Measurements from ENCODE around the gene NECTIN2. TPM values are rescaled to one million over a fixed set of nuclear protein-coding genes. Genes with fewer than 3 reads are reported as not detected.
"Not testable (repeated sequence)": the region's sequence is repeated elsewhere in the genome, so short reads cannot be mapped to it uniquely, and the experiment has no call there.

NECTIN2 gene
- total RNA-seq, 1 donor from 2014 or later = 0.27 TPM

DNA sequence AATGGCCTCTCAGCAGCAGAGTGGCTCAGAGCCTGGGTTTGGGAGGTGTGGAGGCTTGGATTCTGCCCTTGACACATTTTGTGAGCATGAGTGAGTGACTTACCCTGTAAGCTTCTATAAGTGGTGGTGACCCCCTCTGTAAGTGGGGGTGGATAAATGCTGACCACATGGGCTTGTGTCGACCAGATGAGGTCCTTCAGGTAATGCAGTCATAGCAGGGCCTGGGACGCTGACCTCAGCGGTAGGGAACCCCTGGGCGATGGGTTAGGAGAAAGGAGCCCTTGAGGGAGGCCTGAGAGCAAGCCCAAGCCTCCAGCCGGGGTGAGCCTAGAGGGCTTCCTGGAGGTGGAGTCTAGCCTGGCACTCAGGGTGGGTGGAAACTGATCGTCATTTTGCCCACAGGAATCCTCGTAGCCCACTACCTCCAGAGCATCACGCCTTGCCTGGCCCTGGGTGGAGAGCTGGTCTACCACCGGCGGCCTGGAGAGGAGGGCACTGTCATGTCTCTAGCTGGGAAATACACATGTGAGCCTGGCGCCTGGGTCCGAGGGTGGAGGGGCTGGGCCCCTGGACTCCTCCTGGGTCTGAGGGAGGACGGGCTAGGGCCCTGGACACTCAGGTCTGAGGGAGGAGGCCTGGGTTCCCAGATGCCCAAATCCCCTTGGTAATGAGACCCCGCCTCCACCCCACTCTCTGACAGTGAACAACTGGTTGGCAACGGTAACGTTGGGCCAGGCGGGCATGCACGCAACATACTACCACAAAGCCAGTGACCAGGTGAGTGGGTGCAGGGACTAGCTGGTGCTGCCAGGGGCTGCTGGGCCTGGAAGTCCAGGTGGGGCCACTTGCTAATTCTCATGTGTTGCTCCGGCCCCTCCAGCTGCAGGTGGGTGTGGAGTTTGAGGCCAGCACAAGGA, 54.5 kb downstream of the NECTIN2 start:
- Mint-ChIP-seq H3K4me3 (ENCODE audit: low read depth) (no peak overlapping the region), H3K36me3 (ENCODE audit: low read depth) (peaks cover 56% of the 10 kb centered on the region), H3K4me1 (ENCODE audit: low read depth) (no peaks in the 10 kb centered on the region), H3K27ac (no peak overlapping the region), H3K27me3 (ENCODE audit: low read depth) (no peaks in the 10 kb centered on the region), H3K9me3 (no peaks in the 10 kb centered on the region)
- intact Hi-C loops (cut with micrococcal nuclease) = no loop called here
- DNase-seq (ENCODE audit: low spot score) = no peak

DNA sequence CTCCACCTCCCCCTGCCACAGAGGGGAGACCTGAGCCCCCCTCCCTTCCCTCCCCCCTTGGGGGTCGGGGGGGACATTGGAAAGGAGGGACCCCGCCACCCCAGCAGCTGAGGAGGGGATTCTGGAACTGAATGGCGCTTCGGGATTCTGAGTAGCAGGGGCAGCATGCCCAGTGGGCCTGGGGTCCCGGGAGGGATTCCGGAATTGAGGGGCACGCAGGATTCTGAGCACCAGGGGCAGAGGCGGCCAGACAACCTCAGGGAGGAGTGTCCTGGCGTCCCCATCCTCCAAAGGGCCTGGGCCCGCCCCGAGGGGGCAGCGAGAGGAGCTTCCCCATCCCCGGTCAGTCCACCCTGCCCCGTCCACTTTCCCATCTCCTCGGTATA, 57.1 kb downstream of the NECTIN2 start:
- Mint-ChIP-seq H3K27ac (no peak overlapping the region), H3K9me3 (no peaks in the 10 kb centered on the region), H3K27me3 (ENCODE audit: low read depth) (peaks cover 7% of the 10 kb centered on the region), H3K36me3 (ENCODE audit: low read depth) (peaks cover 39% of the 10 kb centered on the region), H3K4me1 (ENCODE audit: low read depth) (peaks cover 5% of the 10 kb centered on the region), H3K4me3 (ENCODE audit: low read depth) (no peak overlapping the region)
- DNase-seq (ENCODE audit: low spot score) = no peak
- intact Hi-C loops (cut with micrococcal nuclease) = loop anchor here (1.0 kb wide), 1 partner anchor 48 kb away; no protein-coding TSS in a partner anchor

DNA sequence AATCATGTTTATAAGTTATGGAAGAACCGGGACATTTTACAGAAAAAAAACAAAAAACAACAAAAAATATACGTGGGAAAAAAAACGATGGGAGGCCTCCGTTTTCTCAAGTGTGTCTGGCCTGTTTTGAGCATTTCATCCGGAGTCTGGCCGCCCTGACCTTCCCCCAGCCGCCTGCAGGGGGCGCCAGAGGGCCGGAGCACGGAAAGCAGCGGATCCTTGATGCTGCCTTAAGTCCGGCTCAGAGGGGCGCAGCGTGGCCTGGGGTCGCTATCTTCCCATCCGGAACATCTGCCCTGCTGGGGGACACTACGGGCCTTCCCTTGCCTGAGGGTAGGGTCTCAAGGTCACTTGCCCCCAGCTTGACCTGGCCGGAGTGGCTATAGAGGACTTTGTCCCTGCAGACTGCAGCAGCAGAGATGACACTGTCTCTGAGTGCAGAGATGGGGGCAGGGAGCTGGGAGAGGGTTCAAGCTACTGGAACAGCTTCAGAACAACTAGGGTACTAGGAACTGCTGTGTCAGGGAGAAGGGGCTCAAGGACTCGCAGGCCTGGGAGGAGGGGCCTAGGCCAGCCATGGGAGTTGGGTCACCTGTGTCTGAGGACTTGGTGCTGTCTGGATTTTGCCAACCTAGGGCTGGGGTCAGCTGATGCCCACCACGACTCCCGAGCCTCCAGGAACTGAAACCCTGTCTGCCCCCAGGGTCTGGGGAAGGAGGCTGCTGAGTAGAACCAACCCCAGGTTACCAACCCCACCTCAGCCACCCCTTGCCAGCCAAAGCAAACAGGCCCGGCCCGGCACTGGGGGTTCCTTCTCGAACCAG, 57.7 kb downstream of the NECTIN2 start:
- no peak overlapping the region for H3K27ac Mint-ChIP-seq
- H3K4me1 Mint-ChIP-seq (ENCODE audit: low read depth) = peaks cover 5% of the 10 kb centered on the region
- intact Hi-C loops (cut with micrococcal nuclease) = loop anchor here (1.0 kb wide), 1 partner anchor 47 kb away; no protein-coding TSS in a partner anchor

DNA sequence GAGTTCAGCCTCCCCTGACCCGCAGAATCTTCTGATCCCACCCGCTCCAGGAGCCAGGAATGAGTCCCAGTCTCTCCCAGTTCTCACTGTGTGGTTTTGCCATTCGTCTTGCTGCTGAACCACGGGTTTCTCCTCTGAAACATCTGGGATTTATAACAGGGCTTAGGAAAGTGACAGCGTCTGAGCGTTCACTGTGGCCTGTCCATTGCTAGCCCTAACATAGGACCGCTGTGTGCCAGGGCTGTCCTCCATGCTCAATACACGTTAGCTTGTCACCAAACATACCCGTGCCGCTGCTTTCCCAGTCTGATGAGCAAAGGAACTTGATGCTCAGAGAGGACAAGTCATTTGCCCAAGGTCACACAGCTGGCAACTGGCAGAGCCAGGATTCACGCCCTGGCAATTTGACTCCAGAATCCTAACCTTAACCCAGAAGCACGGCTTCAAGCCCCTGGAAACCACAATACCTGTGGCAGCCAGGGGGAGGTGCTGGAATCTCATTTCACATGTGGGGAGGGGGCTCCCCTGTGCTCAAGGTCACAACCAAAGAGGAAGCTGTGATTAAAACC, 58.4 kb downstream of the NECTIN2 start:
- Mint-ChIP-seq H3K27ac (no peak overlapping the region), H3K9me3 (no peaks in the 10 kb centered on the region), H3K4me1 (ENCODE audit: low read depth) (peaks cover 5% of the 10 kb centered on the region), H3K4me3 (ENCODE audit: low read depth) (no peak overlapping the region), H3K27me3 (ENCODE audit: low read depth) (peaks cover 7% of the 10 kb centered on the region), H3K36me3 (ENCODE audit: low read depth) (peaks cover 34% of the 10 kb centered on the region)
- intact Hi-C loops (cut with micrococcal nuclease) = no loop called here
- DNase-seq (ENCODE audit: low spot score) = no peak

More for the DNA sequence above, 57.7 kb downstream of the NECTIN2 start:
- no peak overlapping the region for H3K4me3 Mint-ChIP-seq (ENCODE audit: low read depth)
- DNase-seq (ENCODE audit: low spot score) = peak; percentile 62
- H3K27me3 Mint-ChIP-seq (ENCODE audit: low read depth) = peaks cover 7% of the 10 kb centered on the region
- H3K36me3 Mint-ChIP-seq (ENCODE audit: low read depth) = peaks cover 38% of the 10 kb centered on the region
- H3K9me3 Mint-ChIP-seq = no peaks in the 10 kb centered on the region

DNA sequence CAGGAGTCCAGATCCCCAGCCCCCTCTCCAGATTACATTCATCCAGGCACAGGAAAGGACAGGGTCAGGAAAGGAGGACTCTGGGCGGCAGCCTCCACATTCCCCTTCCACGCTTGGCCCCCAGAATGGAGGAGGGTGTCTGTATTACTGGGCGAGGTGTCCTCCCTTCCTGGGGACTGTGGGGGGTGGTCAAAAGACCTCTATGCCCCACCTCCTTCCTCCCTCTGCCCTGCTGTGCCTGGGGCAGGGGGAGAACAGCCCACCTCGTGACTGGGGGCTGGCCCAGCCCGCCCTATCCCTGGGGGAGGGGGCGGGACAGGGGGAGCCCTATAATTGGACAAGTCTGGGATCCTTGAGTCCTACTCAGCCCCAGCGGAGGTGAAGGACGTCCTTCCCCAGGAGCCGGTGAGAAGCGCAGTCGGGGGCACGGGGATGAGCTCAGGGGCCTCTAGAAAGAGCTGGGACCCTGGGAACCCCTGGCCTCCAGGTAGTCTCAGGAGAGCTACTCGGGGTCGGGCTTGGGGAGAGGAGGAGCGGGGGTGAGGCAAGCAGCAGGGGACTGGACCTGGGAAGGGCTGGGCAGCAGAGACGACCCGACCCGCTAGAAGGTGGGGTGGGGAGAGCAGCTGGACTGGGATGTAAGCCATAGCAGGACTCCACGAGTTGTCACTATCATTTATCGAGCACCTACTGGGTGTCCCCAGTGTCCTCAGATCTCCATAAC, 59.5 kb downstream of the NECTIN2 start, which contains the start of gene APOE:
Gene APOE (plus strand): TSS at position 360 of the 724 bp plus-strand sequence. CDS start 829 bp downstream, outside the sequence.
- Mint-ChIP-seq H3K4me1 (ENCODE audit: low read depth) (peaks cover 9% of the 10 kb centered on the region), H3K27me3 (ENCODE audit: low read depth) (peaks cover 7% of the 10 kb centered on the region), H3K4me3 (ENCODE audit: low read depth) (no peak within 1 kb of the TSS), H3K27ac (no peak within 1 kb of the TSS), H3K36me3 (ENCODE audit: low read depth) (peaks cover 24% of the 10 kb centered on the region), H3K9me3 (no peaks in the 10 kb centered on the region)
- no peak for DNase-seq (ENCODE audit: low spot score)
- intact Hi-C loops (cut with micrococcal nuclease) = no loop called here

DNA sequence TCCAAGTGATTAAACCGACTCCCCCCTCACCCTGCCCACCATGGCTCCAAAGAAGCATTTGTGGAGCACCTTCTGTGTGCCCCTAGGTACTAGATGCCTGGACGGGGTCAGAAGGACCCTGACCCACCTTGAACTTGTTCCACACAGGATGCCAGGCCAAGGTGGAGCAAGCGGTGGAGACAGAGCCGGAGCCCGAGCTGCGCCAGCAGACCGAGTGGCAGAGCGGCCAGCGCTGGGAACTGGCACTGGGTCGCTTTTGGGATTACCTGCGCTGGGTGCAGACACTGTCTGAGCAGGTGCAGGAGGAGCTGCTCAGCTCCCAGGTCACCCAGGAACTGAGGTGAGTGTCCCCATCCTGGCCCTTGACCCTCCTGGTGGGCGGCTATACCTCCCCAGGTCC, 61.5 kb downstream of the NECTIN2 start:
- DNase-seq (ENCODE audit: low spot score) = no peak
- peaks cover 10% of the 10 kb centered on the region for H3K27me3 Mint-ChIP-seq (ENCODE audit: low read depth)
- H3K36me3 Mint-ChIP-seq (ENCODE audit: low read depth) = peaks cover 12% of the 10 kb centered on the region
- no peak overlapping the region for H3K4me3 Mint-ChIP-seq (ENCODE audit: low read depth)
- no peaks in the 10 kb centered on the region for H3K9me3 Mint-ChIP-seq
- intact Hi-C loops (cut with micrococcal nuclease) = no loop called here
- H3K4me1 Mint-ChIP-seq (ENCODE audit: low read depth) = peaks cover 15% of the 10 kb centered on the region
- no peak overlapping the region for H3K27ac Mint-ChIP-seq

DNA sequence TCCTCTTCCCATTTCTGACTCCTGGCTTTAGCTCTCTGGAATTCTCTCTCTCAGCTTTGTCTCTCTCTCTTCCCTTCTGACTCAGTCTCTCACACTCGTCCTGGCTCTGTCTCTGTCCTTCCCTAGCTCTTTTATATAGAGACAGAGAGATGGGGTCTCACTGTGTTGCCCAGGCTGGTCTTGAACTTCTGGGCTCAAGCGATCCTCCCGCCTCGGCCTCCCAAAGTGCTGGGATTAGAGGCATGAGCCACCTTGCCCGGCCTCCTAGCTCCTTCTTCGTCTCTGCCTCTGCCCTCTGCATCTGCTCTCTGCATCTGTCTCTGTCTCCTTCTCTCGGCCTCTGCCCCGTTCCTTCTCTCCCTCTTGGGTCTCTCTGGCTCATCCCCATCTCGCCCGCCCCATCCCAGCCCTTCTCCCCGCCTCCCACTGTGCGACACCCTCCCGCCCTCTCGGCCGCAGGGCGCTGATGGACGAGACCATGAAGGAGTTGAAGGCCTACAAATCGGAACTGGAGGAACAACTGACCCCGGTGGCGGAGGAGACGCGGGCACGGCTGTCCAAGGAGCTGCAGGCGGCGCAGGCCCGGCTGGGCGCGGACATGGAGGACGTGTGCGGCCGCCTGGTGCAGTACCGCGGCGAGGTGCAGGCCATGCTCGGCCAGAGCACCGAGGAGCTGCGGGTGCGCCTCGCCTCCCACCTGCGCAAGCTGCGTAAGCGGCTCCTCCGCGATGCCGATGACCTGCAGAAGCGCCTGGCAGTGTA, 62.2 kb downstream of the NECTIN2 start:
- intact Hi-C loops (cut with micrococcal nuclease) = no loop called here
- Mint-ChIP-seq H3K4me3 (ENCODE audit: low read depth) (no peak overlapping the region), H3K4me1 (ENCODE audit: low read depth) (peaks cover 18% of the 10 kb centered on the region), H3K36me3 (ENCODE audit: low read depth) (peaks cover 10% of the 10 kb centered on the region), H3K27me3 (ENCODE audit: low read depth) (peaks cover 13% of the 10 kb centered on the region), H3K27ac (no peak overlapping the region), H3K9me3 (no peaks in the 10 kb centered on the region)
- DNase-seq (ENCODE audit: low spot score) = no peak

DNA sequence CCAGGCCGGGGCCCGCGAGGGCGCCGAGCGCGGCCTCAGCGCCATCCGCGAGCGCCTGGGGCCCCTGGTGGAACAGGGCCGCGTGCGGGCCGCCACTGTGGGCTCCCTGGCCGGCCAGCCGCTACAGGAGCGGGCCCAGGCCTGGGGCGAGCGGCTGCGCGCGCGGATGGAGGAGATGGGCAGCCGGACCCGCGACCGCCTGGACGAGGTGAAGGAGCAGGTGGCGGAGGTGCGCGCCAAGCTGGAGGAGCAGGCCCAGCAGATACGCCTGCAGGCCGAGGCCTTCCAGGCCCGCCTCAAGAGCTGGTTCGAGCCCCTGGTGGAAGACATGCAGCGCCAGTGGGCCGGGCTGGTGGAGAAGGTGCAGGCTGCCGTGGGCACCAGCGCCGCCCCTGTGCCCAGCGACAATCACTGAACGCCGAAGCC, 62.8 kb downstream of the NECTIN2 start:
- no peak overlapping the region for H3K27ac Mint-ChIP-seq
- H3K36me3 Mint-ChIP-seq (ENCODE audit: low read depth) = peaks cover 4% of the 10 kb centered on the region
- H3K4me1 Mint-ChIP-seq (ENCODE audit: low read depth) = peaks cover 22% of the 10 kb centered on the region
- no peak overlapping the region for H3K4me3 Mint-ChIP-seq (ENCODE audit: low read depth)
- no peak for DNase-seq (ENCODE audit: low spot score)
- intact Hi-C loops (cut with micrococcal nuclease) = no loop called here
- peaks cover 13% of the 10 kb centered on the region for H3K27me3 Mint-ChIP-seq (ENCODE audit: low read depth)
- H3K9me3 Mint-ChIP-seq = no peaks in the 10 kb centered on the region

DNA sequence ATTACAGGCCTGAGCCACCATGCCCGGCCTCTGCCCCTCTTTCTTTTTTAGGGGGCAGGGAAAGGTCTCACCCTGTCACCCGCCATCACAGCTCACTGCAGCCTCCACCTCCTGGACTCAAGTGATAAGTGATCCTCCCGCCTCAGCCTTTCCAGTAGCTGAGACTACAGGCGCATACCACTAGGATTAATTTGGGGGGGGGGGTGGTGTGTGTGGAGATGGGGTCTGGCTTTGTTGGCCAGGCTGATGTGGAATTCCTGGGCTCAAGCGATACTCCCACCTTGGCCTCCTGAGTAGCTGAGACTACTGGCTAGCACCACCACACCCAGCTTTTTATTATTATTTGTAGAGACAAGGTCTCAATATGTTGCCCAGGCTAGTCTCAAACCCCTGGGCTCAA, 63.7 kb downstream of the NECTIN2 start:
- no peaks in the 10 kb centered on the region for H3K9me3 Mint-ChIP-seq

DNA sequence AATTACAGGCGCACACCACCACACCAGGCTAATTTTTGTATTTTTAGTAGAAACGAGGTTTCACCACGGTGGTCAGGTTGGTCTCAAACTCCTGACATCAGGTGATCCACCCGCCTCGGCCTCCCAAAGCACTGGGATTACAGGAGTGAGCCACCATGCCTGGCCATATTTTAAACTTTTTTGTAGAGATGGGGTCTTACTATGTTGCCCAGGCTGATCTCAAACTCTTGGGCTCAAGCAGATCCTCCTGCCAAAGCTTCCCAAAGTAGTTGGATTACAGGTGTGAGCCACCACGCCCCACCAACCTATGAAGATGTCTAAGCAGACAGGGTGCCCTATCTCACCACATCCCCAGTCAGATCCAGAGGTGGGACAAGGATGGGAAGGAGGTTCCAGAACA, 65.8 kb downstream of the NECTIN2 start:
- H3K9me3 Mint-ChIP-seq; intact Hi-C loops (cut with micrococcal nuclease); H3K36me3 Mint-ChIP-seq (ENCODE audit: low read depth); DNase-seq (ENCODE audit: low spot score); H3K27me3 Mint-ChIP-seq (ENCODE audit: low read depth); H3K4me3 Mint-ChIP-seq (ENCODE audit: low read depth); H3K27ac Mint-ChIP-seq: not testable (repeated sequence)
- peaks cover 27% of the 10 kb centered on the region for H3K4me1 Mint-ChIP-seq (ENCODE audit: low read depth)

More for the DNA sequence above, 63.7 kb downstream of the NECTIN2 start:
- H3K36me3 Mint-ChIP-seq (ENCODE audit: low read depth) = no peaks in the 10 kb centered on the region
- H3K27me3 Mint-ChIP-seq (ENCODE audit: low read depth) = peaks cover 13% of the 10 kb centered on the region
- H3K4me3 Mint-ChIP-seq (ENCODE audit: low read depth) = no peak overlapping the region
- no peak for DNase-seq (ENCODE audit: low spot score)
- intact Hi-C loops (cut with micrococcal nuclease) = no loop called here
- peaks cover 30% of the 10 kb centered on the region for H3K4me1 Mint-ChIP-seq (ENCODE audit: low read depth)
- no peak overlapping the region for H3K27ac Mint-ChIP-seq

DNA sequence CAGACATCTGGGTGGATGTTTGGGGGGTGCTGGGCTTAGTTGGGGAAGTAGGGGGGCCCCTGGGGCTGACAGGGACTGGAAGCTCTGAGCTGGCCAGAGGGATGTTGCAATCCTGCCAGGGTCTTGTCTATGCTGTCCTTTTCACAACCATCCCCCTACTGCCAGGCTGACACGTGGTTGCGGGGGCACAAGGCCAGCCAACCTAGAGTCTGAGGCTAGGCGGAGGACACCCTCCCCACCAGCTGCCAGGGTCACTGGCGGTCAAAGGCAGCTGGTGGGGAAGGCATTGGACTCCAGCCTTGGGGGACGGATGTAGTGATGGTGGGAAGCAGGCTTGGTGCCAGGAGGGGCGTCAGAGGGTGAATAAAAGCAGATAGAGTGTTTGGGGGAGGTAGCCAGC, 66.8 kb downstream of the NECTIN2 start:
- intact Hi-C loops (cut with micrococcal nuclease) = no loop called here
- Mint-ChIP-seq H3K9me3 (no peaks in the 10 kb centered on the region), H3K27me3 (ENCODE audit: low read depth) (peaks cover 7% of the 10 kb centered on the region), H3K27ac (peak overlapping the region; percentile 63), H3K36me3 (ENCODE audit: low read depth) (no peaks in the 10 kb centered on the region), H3K4me1 (ENCODE audit: low read depth) (peaks cover 27% of the 10 kb centered on the region), H3K4me3 (ENCODE audit: low read depth) (no peak overlapping the region)
- no peak for DNase-seq (ENCODE audit: low spot score)
